ENCODE results near the gene INCENP.

GRCh38 chr11:62137276-62137861 is 13.6 kb downstream of the INCENP start:
- TF ChIP-seq CTCF (IDR thresholded peaks at IDR 0.05) (no peak), POLR2A (IDR thresholded peaks at IDR 0.05) (no peak)

All from right lobe of liver (tissue), 4 donors.